H1 (cell line): ENCODE results near the gene IFT80. TPM values are rescaled to one million over a fixed set of nuclear protein-coding genes. Genes with fewer than 3 reads are reported as not detected.

Experiments used
- KDM5A ChIP-seq: fragments of 200-600 bp; IDR thresholded peaks from 2 replicates; pipeline ENCODE4 v1.7.1; 2012; ENCODE audit warnings: mild to moderate bottlenecking, low read length, inconsistent platforms, mixed read lengths
- polyA plus RNA-seq, 7 experiments: library from polyadenylated mRNA; depleted of rRNA in 3 of 7; stranded (reverse) in 5 of 7; unstranded in 2 of 7; fragments of >200 nt in 5 of 7; fragments of 200-250 nt in 2 of 7; gene quantifications; 1 replicate in 5 of 7; 2 replicates in 1 of 7; 4 replicates in 1 of 7; pipeline versions ENCODE4 v1.2.1 to v1.2.3, GENCODE V29; 2011 to 2013; ENCODE audit warnings: missing spikeins in 2 of 7, mixed read lengths in 2 of 7
- total RNA-seq: library from RNA; stranded (reverse); fragmentation: NEBNext Ultra II Directional; extraction: Animal tissue kit (Norgen Biotek cat#: 25700); gene quantifications from 2 replicates; pipeline ENCODE4 v1.2.1, GENCODE V29; 2021

Gene IFT80
- total and polyA plus RNA-seq, 2 of the 8 experiments (the other 6 are each of a cell fraction or from before 2014, with no cell fraction given) = 7.2 to 25.9 TPM

- TF ChIP-seq KDM5A = no peak
- TF ChIP-seq, all 59 proteins: peak for 0
Measured at GRCh38 chr3:160402221-160403027, 3.4 kb upstream of the IFT80 start (continued).
